Panc1 (cell line): ENCODE results near the gene RAPGEF1. TPM values are rescaled to one million over a fixed set of nuclear protein-coding genes. Genes with fewer than 3 reads are reported as not detected.
"Not testable (repeated sequence)": the region's sequence is repeated elsewhere in the genome, so short reads cannot be mapped to it uniquely, and the experiment has no call there.

Experiments used
- ATAC-seq: fragments of 200-7000 bp; cut with Tn5 transposase; 2 replicates; pipeline ENCODE4 v1.9.1; 2020; ENCODE audit warnings: mild to moderate bottlenecking, moderate library complexity
- BruUV-seq: library from RNA; stranded (reverse); fragments of 400-500 nt; replicated peaks from 2 replicates; lab custom pipeline; 2021; lab: Mats Ljungman, UMichigan
- CTCF ChIA-PET: fragments of 300-600 bp; sonication (Branson Sonifier 250); formaldehyde crosslinking; loops from one replicate; lab custom pipeline; 2022; ENCODE audit warnings: antibody characterized with exemption; lab: Charles Lee
- POLR2A ChIA-PET: fragments of 300-600 bp; sonication (Branson Sonifier 250); formaldehyde crosslinking; loops from one replicate; lab custom pipeline; 2022; ENCODE audit warnings: antibody characterized with exemption; lab: Charles Lee
- DNase-seq: peaks from one replicate; pipeline ENCODE4 v3.0.0-alpha.2; 2010; ENCODE audit warnings: low read depth, low spot score
- H3K27ac ChIP-seq: 2 replicates; pipeline ENCODE4 v1.5.1; 2011; ENCODE audit warnings: mild to moderate bottlenecking, low read length, inconsistent platforms
- H3K27me3 ChIP-seq: fragments of 200-500 bp; sonication (Bioruptor generic); 2 replicates; pipeline ENCODE4 v1.6.0; 2014; ENCODE audit warnings: low read length, inconsistent platforms; ENCODE audit not compliant: control insufficient read depth, insufficient read depth
- H3K36me3 ChIP-seq: fragments of 200-500 bp; sonication (Bioruptor generic); 2 replicates; pipeline ENCODE4 v1.5.1; 2014; ENCODE audit warnings: inconsistent platforms, mild to moderate bottlenecking, low read length, moderate library complexity; ENCODE audit not compliant: control insufficient read depth, insufficient read depth
- H3K4me1 ChIP-seq: 2 replicates; pipeline ENCODE4 v1.5.1; 2011; ENCODE audit warnings: inconsistent platforms, mild to moderate bottlenecking, low read length, moderate library complexity; ENCODE audit not compliant: control insufficient read depth, insufficient read depth
- H3K4me3 ChIP-seq, 2 experiments: 2 replicates each; pipeline ENCODE4 v1.5.1; 2011 to 2012; ENCODE audit warnings: low read depth in 2 of 2, low read length in 2 of 2, mild to moderate bottlenecking in 2 of 2, inconsistent platforms in 1 of 2, moderate library complexity in 1 of 2
- H3K9me3 ChIP-seq: fragments of 200-500 bp; sonication (Bioruptor generic); 2 replicates; pipeline ENCODE4 v1.5.1; 2014; ENCODE audit warnings: low read depth, mild to moderate bottlenecking, inconsistent platforms, low read length, moderate library complexity; ENCODE audit not compliant: control insufficient read depth, insufficient read depth
- CTCF ChIP-seq: fragments of 450-650 bp; IDR thresholded peaks from 2 replicates; pipeline ENCODE4 v1.5.1; 2017; ENCODE audit warnings: mild to moderate bottlenecking
- POLR2AphosphoS5 ChIP-seq: IDR thresholded peaks from 2 replicates; pipeline ENCODE4 v1.6.1; 2012; ENCODE audit warnings: mild to moderate bottlenecking, low read depth, low read length, moderate library complexity
- REST ChIP-seq, 2 experiments: IDR thresholded peaks; 2 replicates each; pipeline ENCODE4 v1.6.1; 2011 to 2012; ENCODE audit warnings: low read depth in 2 of 2, control low read depth in 1 of 2, low read length in 1 of 2, mild to moderate bottlenecking in 1 of 2, moderate library complexity in 1 of 2; ENCODE audit not compliant: insufficient read depth in 1 of 2
- SIN3A ChIP-seq: IDR thresholded peaks from 2 replicates; pipeline ENCODE4 v1.6.1; 2012; ENCODE audit warnings: low read depth, mild to moderate bottlenecking, low read length, moderate library complexity, borderline replicate concordance; ENCODE audit not compliant: insufficient read depth
- TCF7L2 ChIP-seq: IDR thresholded peaks from 2 replicates; pipeline ENCODE4 v1.6.1; 2011; ENCODE audit warnings: mild to moderate bottlenecking, low read depth, low read length, inconsistent platforms
- in situ Hi-C: cut with HindIII; loops from 2 replicates; pipeline ENCODE4 v1.10.0; 2016; ENCODE audit warnings: low sequenced_read_pairs, low pct_unique_long_range_greater_than_20kb
- intact Hi-C: fragments of 100-400 bp; cut with micrococcal nuclease; formaldehyde crosslinking; loops from one replicate; pipeline ENCODE4 v1.10.0; 2022; ENCODE audit not compliant: unreplicated experiment
- total RNA-seq: library from RNA; stranded (reverse); gene quantifications from one replicate; pipeline ENCODE4 v1.2.1, GENCODE V29; 2021; ENCODE audit not compliant: unreplicated experiment

Gene RAPGEF1
- total RNA-seq, 1 experiment from 2014 or later: 86.8 TPM

GRCh38 chr9:131709771-131710431 lies 30.0 kb downstream of the RAPGEF1 start:
- no peaks in the 10 kb centered on the region for H3K36me3 ChIP-seq
- no peaks in the 10 kb centered on the region for H3K9me3 ChIP-seq
- intact Hi-C loops (no loop called here), in situ Hi-C loops (no loop called here)
- H3K27me3 ChIP-seq: no peaks in the 10 kb centered on the region
- no peak overlapping the region for H3K4me3 ChIP-seq
- no peak for ATAC-seq
- H3K27ac ChIP-seq: peak overlapping the region; percentile 68
- no TSS peak for BruUV-seq
- DNase-seq: no peak
- CTCF ChIA-PET: interaction anchor here (0.5 kb wide), 1 partner anchor 999 kb away, joined by 4 read pairs; no protein-coding TSS in a partner anchor
- no peak for TF ChIP-seq TCF7L2
- TF ChIP-seq POLR2AphosphoS5: no peak
- TF ChIP-seq SIN3A: no peak
- no peak for TF ChIP-seq CTCF
- TF ChIP-seq REST (IDR thresholded peaks at IDR 0.05; ENCODE audit: insufficient read depth in 1 of 2, low read depth in 2 of 2, low read length in 1 of 2): no peak
- POLR2A ChIA-PET: interaction anchor here (0.5 kb wide), 1 partner anchor 44 kb away, joined by 8 read pairs; no protein-coding TSS in a partner anchor
- H3K4me1 ChIP-seq: peaks cover 34% of the 10 kb centered on the region

- H3K27me3 ChIP-seq, in situ Hi-C loops, BruUV-seq, DNase-seq, ATAC-seq, H3K4me3 ChIP-seq, intact Hi-C loops, H3K36me3 ChIP-seq, H3K9me3 ChIP-seq: not testable (repeated sequence)
- Histone ChIP-seq H3K4me1 (peaks cover 40% of the 10 kb centered on the region), H3K27ac (peak overlapping the region; percentile 68)
- ChIA-PET CTCF (interaction anchor here (0.5 kb wide), 1 partner anchor 998 kb away, joined by 4 read pairs; no protein-coding TSS in a partner anchor), POLR2A (interaction anchor here (0.5 kb wide), 1 partner anchor 45 kb away, joined by 8 read pairs; no protein-coding TSS in a partner anchor)
Observed at GRCh38 chr9:131709010-131709770, 30.7 kb downstream of the RAPGEF1 start.
